ENCODE data around the gene CKM.

DNA sequence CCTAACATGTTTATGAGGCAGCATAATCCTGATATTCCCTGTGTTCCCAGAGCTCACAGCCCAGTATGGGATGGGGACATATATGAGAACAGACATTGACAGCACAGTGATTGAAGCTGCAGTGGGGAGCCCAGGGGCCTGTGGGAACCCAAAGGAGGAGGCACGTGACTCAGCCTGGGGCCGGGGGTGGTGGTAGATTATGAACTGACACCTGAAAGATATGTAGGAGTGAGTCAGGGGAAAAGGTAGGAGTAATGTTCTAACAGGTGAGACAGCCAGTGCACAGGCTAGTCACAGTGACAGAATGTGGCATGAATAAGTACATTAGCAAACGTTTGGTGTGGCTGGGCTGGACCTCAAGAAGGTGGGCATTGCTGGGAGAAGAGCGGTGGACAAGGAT is 29.0 kb downstream of the CKM start:
- TF ChIP-seq, protein P1, sequence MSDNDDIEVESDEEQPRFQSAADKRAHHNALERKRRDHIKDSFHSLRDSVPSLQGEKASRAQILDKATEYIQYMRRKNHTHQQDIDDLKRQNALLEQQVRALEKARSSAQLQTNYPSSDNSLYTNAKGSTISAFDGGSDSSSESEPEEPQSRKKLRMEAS (IDR thresholded peaks at IDR 0.05; ENCODE audit: low read depth, low read length), result no peak
- TF ChIP-seq CTCF (IDR thresholded peaks at IDR 0.05; ENCODE audit: low read depth, low read length) (no peak), POLR2A (IDR thresholded peaks at IDR 0.05; ENCODE audit: extremely low read depth, insufficient read length) (no peak), MYC (IDR thresholded peaks at IDR 0.05; ENCODE audit: low read depth, low read length) (no peak)
